H9 (cell line): ENCODE measurements around the gene ZNF521. TPM values are rescaled to one million over a fixed set of nuclear protein-coding genes. Genes with fewer than 3 reads are reported as not detected.

Experiments used
- DNase-seq: peaks from one replicate; pipeline ENCODE4 v3.0.0-alpha.2; 2017
- H2AFZ ChIP-seq: one replicate; pipeline ENCODE4 v1.6.1; 2013; ENCODE audit warnings: mild to moderate bottlenecking, low read length, control low read depth, moderate library complexity
- H2AK5ac ChIP-seq: 2 replicates; pipeline ENCODE4 v1.6.1; 2013; ENCODE audit warnings: low read length, control low read depth, mixed read lengths; ENCODE audit not compliant: insufficient read length
- H2BK120ac ChIP-seq: one replicate; pipeline ENCODE4 v1.6.1; 2013; ENCODE audit warnings: low read depth, mild to moderate bottlenecking, low read length, control low read depth, inconsistent platforms; ENCODE audit not compliant: poor library complexity, severe bottlenecking
- H2BK12ac ChIP-seq: 2 replicates; pipeline ENCODE4 v1.6.1; 2013; ENCODE audit warnings: low read length, control low read depth, mixed read lengths, low read depth; ENCODE audit not compliant: insufficient read length
- H2BK15ac ChIP-seq: 2 replicates; pipeline ENCODE4 v1.6.1; 2013; ENCODE audit warnings: low read depth, low read length, control low read depth
- H2BK20ac ChIP-seq: one replicate; pipeline ENCODE4 v1.6.1; 2013; ENCODE audit warnings: low read depth, mild to moderate bottlenecking, low read length, control low read depth, inconsistent platforms; ENCODE audit not compliant: poor library complexity, severe bottlenecking
- H2BK5ac ChIP-seq: 2 replicates; pipeline ENCODE4 v1.6.1; 2013; ENCODE audit warnings: low read length, control low read depth, mixed read lengths; ENCODE audit not compliant: insufficient read length
- H3K14ac ChIP-seq: 2 replicates; pipeline ENCODE4 v1.6.1; 2013; ENCODE audit warnings: low read length, control low read depth; ENCODE audit not compliant: insufficient read depth
- H3K18ac ChIP-seq: 2 replicates; pipeline ENCODE4 v1.6.1; 2013; ENCODE audit warnings: low read depth, mild to moderate bottlenecking, mixed read lengths, low read length, control low read depth; ENCODE audit not compliant: insufficient read length
- H3K23ac ChIP-seq: 2 replicates; pipeline ENCODE4 v1.6.1; 2013; ENCODE audit warnings: low read length, control low read depth, mixed read lengths, low read depth; ENCODE audit not compliant: insufficient read length
- H3K23me2 ChIP-seq: 2 replicates; pipeline ENCODE4 v1.6.1; 2013; ENCODE audit warnings: low read depth, mild to moderate bottlenecking, mixed read lengths, low read length, control low read depth; ENCODE audit not compliant: insufficient read length, poor library complexity, severe bottlenecking
- H3K27ac ChIP-seq: 2 replicates; pipeline ENCODE4 v1.5.1; 2013; ENCODE audit warnings: low read length, control low read depth, mixed read lengths, low read depth; ENCODE audit not compliant: insufficient read length
- H3K27me3 ChIP-seq: 2 replicates; pipeline ENCODE4 v1.6.1; 2013; ENCODE audit warnings: low read length, control low read depth, inconsistent platforms; ENCODE audit not compliant: insufficient read depth
- H3K4ac ChIP-seq: 2 replicates; pipeline ENCODE4 v1.6.1; 2013; ENCODE audit warnings: low read depth, mild to moderate bottlenecking, control low read depth, inconsistent platforms, low read length, moderate library complexity
- H3K4me1 ChIP-seq: 2 replicates; pipeline ENCODE4 v1.6.1; 2013; ENCODE audit warnings: low read length, control low read depth, inconsistent platforms; ENCODE audit not compliant: insufficient read depth
- H3K4me2 ChIP-seq: 2 replicates; pipeline ENCODE4 v1.6.1; 2013; ENCODE audit warnings: low read length, control low read depth, mixed read lengths; ENCODE audit not compliant: insufficient read length, insufficient read depth
- H3K56ac ChIP-seq: 2 replicates; pipeline ENCODE4 v1.6.1; 2013; ENCODE audit warnings: low read depth, mild to moderate bottlenecking, mixed read lengths, low read length, control low read depth; ENCODE audit not compliant: insufficient read length
- H3K79me1 ChIP-seq: 2 replicates; pipeline ENCODE4 v1.6.1; 2013; ENCODE audit warnings: low read depth, mild to moderate bottlenecking, moderate library complexity, low read length, control low read depth, inconsistent platforms; ENCODE audit not compliant: insufficient read depth, poor library complexity, severe bottlenecking
- H3K79me2 ChIP-seq: 2 replicates; pipeline ENCODE4 v1.6.1; 2013; ENCODE audit warnings: low read length, control low read depth, inconsistent platforms; ENCODE audit not compliant: insufficient read depth
- H3K9ac ChIP-seq: 2 replicates; pipeline ENCODE4 v1.6.1; 2013; ENCODE audit warnings: low read length, control low read depth, mixed read lengths; ENCODE audit not compliant: insufficient read length; ENCODE audit errors: extremely low read depth
- H3K9me3 ChIP-seq: one replicate; pipeline ENCODE4 v1.6.1; 2013; ENCODE audit warnings: low read depth, low read length, inconsistent platforms; ENCODE audit not compliant: control insufficient read depth
- H3T11ph ChIP-seq: one replicate; pipeline ENCODE4 v1.6.1; 2013; ENCODE audit warnings: mild to moderate bottlenecking, low read length, control low read depth, inconsistent platforms
- H4K20me1 ChIP-seq: one replicate; pipeline ENCODE4 v1.6.1; 2013; ENCODE audit not compliant: control insufficient read depth, insufficient read length, insufficient read depth
- H4K5ac ChIP-seq: 2 replicates; pipeline ENCODE4 v1.6.1; 2013; ENCODE audit warnings: low read depth, mild to moderate bottlenecking, mixed read lengths, low read length, control low read depth; ENCODE audit not compliant: insufficient read length
- H4K8ac ChIP-seq: replicated peaks from 2 replicates; pipeline ENCODE4 v1.6.1; 2013; ENCODE audit warnings: low read length, control low read depth, mixed read lengths, low read depth; ENCODE audit not compliant: insufficient read length
- H4K91ac ChIP-seq: 2 replicates; pipeline ENCODE4 v1.6.1; 2013; ENCODE audit warnings: low read depth, mild to moderate bottlenecking, moderate library complexity, mixed read lengths, low read length, control low read depth; ENCODE audit not compliant: insufficient read length
- H3K27ac Mint-ChIP-seq, 3 experiments: 2 replicates in 2 of 3; 3 replicates in 1 of 3; pipeline ENCODE4 v1.8.0; 2020 to 2021; ENCODE audit warnings: mixed read lengths in 3 of 3, mild to moderate bottlenecking in 1 of 3, moderate library complexity in 1 of 3
- H3K27me3 Mint-ChIP-seq: 2 replicates; pipeline ENCODE4 v1.8.0; 2021; ENCODE audit warnings: low read depth, mild to moderate bottlenecking, moderate library complexity, mixed read lengths
- H3K36me3 Mint-ChIP-seq, 3 experiments: 2 replicates in 2 of 3; 3 replicates in 1 of 3; pipeline ENCODE4 v1.8.0; 2020 to 2021; ENCODE audit warnings: low read depth in 3 of 3, mixed read lengths in 3 of 3; ENCODE audit not compliant: insufficient read depth in 1 of 3
- H3K4me1 Mint-ChIP-seq, 2 experiments: 2 replicates each; pipeline ENCODE4 v1.8.0; 2020; ENCODE audit warnings: mixed read lengths in 2 of 2
- H3K4me3 Mint-ChIP-seq, 2 experiments: 2 replicates in 1 of 2; 3 replicates in 1 of 2; pipeline ENCODE4 v1.8.0; 2020 to 2021; ENCODE audit warnings: mild to moderate bottlenecking in 2 of 2, mixed read lengths in 2 of 2, moderate library complexity in 1 of 2
- H3K9me3 Mint-ChIP-seq, 2 experiments: 2 replicates in 1 of 2; 3 replicates in 1 of 2; pipeline ENCODE4 v1.8.0; 2020; ENCODE audit warnings: mild to moderate bottlenecking in 2 of 2, mixed read lengths in 2 of 2, moderate library complexity in 1 of 2
- WGBS: extraction: QIAGEN DNeasy Blood & Tissue Kit; methylation state at CpG from one replicate; pipeline ENCODE4 v1.1.7; 2013; ENCODE audit warnings: missing lambda C conversion rate, low lambda C conversion rate, mixed read lengths; ENCODE audit not compliant: insufficient read length; ENCODE audit errors: extremely low coverage; 5-methylcytosine and 5-hydroxymethylcytosine counted together
- total RNA-seq: library from RNA; stranded (reverse); gene quantifications from 2 replicates; pipeline ENCODE4 v1.2.1, GENCODE V29; 2021
- TF ChIP-seq, protein P1 (sequence below): fragments of 200-600 bp; sonication (generic); conservative IDR thresholded peaks from 3 replicates; pipeline ENCODE4 v1.8.0; 2021; ENCODE audit warnings: antibody characterized with exemption, mild to moderate bottlenecking

The ZNF521 gene
- total RNA-seq, 1 experiment from 2014 or later: 3.3 TPM

DNA sequence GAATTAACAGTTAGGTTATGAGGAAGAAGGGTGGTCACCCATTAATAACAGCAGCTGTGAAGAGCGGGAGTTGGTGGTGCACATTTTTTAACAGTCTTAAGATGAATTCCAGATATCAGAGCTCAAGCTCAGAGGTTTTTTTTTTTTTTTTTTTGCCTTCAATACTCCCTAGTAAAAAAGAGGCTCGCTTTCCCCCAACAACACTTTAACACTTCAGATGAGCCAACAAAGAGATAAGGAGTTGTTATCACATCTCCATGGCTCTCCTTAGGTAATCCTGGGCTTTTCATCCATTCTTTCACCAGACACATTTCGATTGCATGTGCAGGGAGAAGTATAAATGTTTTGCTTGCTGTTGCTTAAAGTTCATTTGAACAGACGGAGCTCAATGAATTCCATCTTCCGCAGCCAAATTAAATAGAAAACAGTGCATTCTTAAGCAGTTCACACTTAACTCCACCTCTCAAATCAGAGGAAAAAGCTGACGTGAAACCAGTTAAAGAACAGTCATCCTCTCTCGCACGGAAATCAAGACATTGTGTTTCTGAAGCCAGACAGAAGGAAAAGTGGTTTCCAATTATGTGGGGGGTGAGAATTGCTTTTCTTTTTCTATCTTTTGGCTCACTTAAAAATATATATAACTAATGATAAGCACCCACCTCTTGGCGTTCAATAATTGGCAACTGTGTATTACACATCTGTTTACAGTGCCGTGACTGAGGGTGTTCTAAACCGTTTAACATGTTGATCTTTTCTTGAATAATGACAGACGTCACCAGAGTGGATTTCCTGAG lies 118.2 kb downstream of the ZNF521 start:
- Histone ChIP-seq H3K23ac (no peak overlapping the region), H3K14ac (no peak overlapping the region), H2BK5ac (no peak overlapping the region), H3K4ac (no peak overlapping the region), H3K79me2 (no peaks in the 10 kb centered on the region), H4K20me1 (no peaks in the 10 kb centered on the region), H2BK120ac (no peak overlapping the region), H2BK15ac (no peak overlapping the region), H3K27ac (no peak overlapping the region), H3K23me2 (no peaks in the 10 kb centered on the region), H3K4me1 (no peaks in the 10 kb centered on the region), H3K56ac (no peak overlapping the region), H2AK5ac (no peak overlapping the region), H3K9ac (no peak overlapping the region), H2BK20ac (no peak overlapping the region), H4K5ac (no peak overlapping the region), H4K8ac (no peak overlapping the region), H3K18ac (no peak overlapping the region), H2BK12ac (no peak overlapping the region), H3K4me2 (no peak overlapping the region), H4K91ac (no peak overlapping the region), H3K9me3 (no peaks in the 10 kb centered on the region), H3K79me1 (no peaks in the 10 kb centered on the region), H3T11ph (no peak overlapping the region), H3K27me3 (no peaks in the 10 kb centered on the region), H2AFZ (no peak overlapping the region)
- Mint-ChIP-seq H3K4me1 (peaks cover 7 to 19% of the 10 kb centered on the region in 2 experiments), H3K9me3 (no peaks in the 10 kb centered on the region), H3K36me3 (no peaks in the 10 kb centered on the region), H3K27me3 (no peaks in the 10 kb centered on the region), H3K27ac (0 out of 7 replicates have a peak overlapping the region, but pooled peaks of 1 of the 3 experiments have one; percentile 13), H3K4me3 (no peak overlapping the region)
- no CpG with 5 or more reads among the region's 12 CpGs for WGBS
- no peak for DNase-seq
- TF ChIP-seq, protein P1, sequence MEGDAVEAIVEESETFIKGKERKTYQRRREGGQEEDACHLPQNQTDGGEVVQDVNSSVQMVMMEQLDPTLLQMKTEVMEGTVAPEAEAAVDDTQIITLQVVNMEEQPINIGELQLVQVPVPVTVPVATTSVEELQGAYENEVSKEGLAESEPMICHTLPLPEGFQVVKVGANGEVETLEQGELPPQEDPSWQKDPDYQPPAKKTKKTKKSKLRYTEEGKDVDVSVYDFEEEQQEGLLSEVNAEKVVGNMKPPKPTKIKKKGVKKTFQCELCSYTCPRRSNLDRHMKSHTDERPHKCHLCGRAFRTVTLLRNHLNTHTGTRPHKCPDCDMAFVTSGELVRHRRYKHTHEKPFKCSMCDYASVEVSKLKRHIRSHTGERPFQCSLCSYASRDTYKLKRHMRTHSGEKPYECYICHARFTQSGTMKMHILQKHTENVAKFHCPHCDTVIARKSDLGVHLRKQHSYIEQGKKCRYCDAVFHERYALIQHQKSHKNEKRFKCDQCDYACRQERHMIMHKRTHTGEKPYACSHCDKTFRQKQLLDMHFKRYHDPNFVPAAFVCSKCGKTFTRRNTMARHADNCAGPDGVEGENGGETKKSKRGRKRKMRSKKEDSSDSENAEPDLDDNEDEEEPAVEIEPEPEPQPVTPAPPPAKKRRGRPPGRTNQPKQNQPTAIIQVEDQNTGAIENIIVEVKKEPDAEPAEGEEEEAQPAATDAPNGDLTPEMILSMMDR: no peak
